Smooth muscle cell (in vitro differentiated cells): Measurements from ENCODE around the gene PLS3. TPM values are rescaled to one million over a fixed set of nuclear protein-coding genes. Genes with fewer than 3 reads are reported as not detected.
A peak's percentile ranks its signal among the peaks of the same experiment; 100 is the strongest.

ENCODE experiments used
- DNase-seq: peaks from one replicate; lab custom pipeline; 2025; ENCODE audit not compliant: unreplicated experiment; lab: John Stamatoyannopoulos, UW
- H2AFZ ChIP-seq: fragments of 200-600 bp; sonication (generic); 2 replicates; pipeline ENCODE4 v1.6.0; 2016; ENCODE audit warnings: antibody characterized with exemption, low read depth, mild to moderate bottlenecking
- H3F3A ChIP-seq: fragments of 200-600 bp; sonication (generic); 2 replicates; pipeline ENCODE4 v1.6.0; 2017; ENCODE audit warnings: antibody characterized with exemption, low read depth
- H3K27ac ChIP-seq: fragments of 200-600 bp; sonication (generic); 2 replicates; pipeline ENCODE4 v1.5.1; 2016; ENCODE audit warnings: low read depth, mild to moderate bottlenecking
- H3K27me3 ChIP-seq: fragments of 200-600 bp; sonication (generic); 2 replicates; pipeline ENCODE4 v1.6.1; 2016; ENCODE audit warnings: low read depth, mild to moderate bottlenecking
- H3K36me3 ChIP-seq: fragments of 200-600 bp; sonication (generic); 2 replicates; pipeline ENCODE4 v1.5.1; 2016; ENCODE audit warnings: low read depth
- H3K4me1 ChIP-seq: fragments of 200-600 bp; sonication (generic); 2 replicates; pipeline ENCODE4 v1.5.1; 2016; ENCODE audit warnings: low read depth
- H3K4me2 ChIP-seq: fragments of 200-600 bp; sonication (generic); 2 replicates; pipeline ENCODE4 v1.6.0; 2016; ENCODE audit warnings: mild to moderate bottlenecking
- H3K4me3 ChIP-seq: fragments of 200-600 bp; sonication (generic); 2 replicates; pipeline ENCODE4 v1.5.1; 2016; ENCODE audit warnings: mild to moderate bottlenecking
- H3K79me2 ChIP-seq: fragments of 200-600 bp; sonication (generic); 2 replicates; pipeline ENCODE4 v1.6.0; 2016; ENCODE audit warnings: low read depth, mild to moderate bottlenecking
- H3K9ac ChIP-seq: fragments of 200-600 bp; sonication (generic); 2 replicates; pipeline ENCODE4 v1.6.0; 2016; ENCODE audit warnings: low read depth
- H3K9me3 ChIP-seq: fragments of 200-600 bp; sonication (generic); replicated peaks from 2 replicates; pipeline ENCODE4 v1.5.1; 2016; ENCODE audit warnings: low read depth
- H4K20me1 ChIP-seq: fragments of 200-600 bp; sonication (generic); 2 replicates; pipeline ENCODE4 v1.6.0; 2016; ENCODE audit warnings: low read depth
- WGBS: methylation state at CpG from one replicate; pipeline ENCODE4 v1.1.7; 2016; ENCODE audit warnings: low lambda C conversion rate; 5-methylcytosine and 5-hydroxymethylcytosine counted together
- polyA plus RNA-seq: library from polyadenylated mRNA; unstranded; fragments of >200 nt; fragmentation: Nextera tagmentation; extraction: Ambion mirVana; gene quantifications from 2 replicates; pipeline ENCODE4 v1.2.1, GENCODE V29; 2016
- total RNA-seq: library from RNA; depleted of rRNA; stranded (reverse); fragments of >200 nt; gene quantifications from 2 replicates; pipeline ENCODE4 v1.2.3, GENCODE V29; 2014
- TF ChIP-seq, protein P1 (sequence below): fragments of 200-600 bp; sonication (generic); IDR thresholded peaks from 2 replicates; pipeline ENCODE4 v1.5.1; 2017; ENCODE audit warnings: borderline replicate concordance, mild to moderate bottlenecking, antibody characterized with exemption; ENCODE audit not compliant: insufficient read depth, poor library complexity, severe bottlenecking

PLS3 gene
- total and polyA plus RNA-seq, 2 experiments from 2014 or later = 305 to 609 TPM

DNA sequence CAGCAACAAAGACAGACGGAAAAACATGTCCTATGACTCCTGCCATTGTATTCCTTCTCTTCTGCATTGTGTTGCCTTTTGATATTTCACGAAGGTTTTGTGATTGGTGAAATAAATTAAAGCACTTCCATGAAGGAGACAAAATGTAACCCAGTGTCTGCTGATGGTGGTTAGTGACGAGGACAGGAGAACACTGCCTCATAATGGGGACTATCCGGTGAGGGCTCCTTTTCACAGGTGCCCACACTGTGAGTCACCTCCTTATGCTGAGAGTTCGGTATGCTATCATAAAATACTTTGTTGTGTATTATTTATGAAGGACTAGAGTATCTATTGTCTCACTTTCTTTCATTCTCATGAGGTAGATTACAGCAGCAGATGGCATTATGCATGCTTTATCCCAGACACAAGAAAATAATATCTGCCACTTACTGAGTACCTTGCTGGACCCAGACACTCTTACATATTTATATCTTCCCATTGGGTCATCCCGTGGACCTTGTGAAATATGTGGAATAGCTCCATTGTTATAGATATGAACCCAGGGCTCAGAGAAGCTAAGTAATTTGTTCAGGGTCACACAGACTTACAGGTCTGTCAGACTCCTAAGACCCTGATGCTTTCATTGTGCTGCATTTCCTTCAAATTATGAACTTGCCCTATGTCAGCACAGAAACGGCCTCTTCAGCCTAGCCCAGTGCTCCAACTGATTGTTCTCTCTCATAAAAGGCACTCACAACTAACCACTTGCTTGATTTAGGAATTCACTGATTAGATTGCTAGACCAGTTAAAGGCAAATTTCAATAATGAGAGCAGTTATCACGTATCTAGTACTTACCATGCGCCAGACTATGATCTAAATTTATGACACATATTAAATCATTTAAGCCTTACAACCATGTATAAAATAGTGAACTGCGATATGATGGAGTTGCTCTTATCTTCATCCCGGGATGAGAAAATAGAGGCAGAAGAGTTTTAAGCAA is 31.2 kb downstream of the PLS3 start:
- H3K79me2 ChIP-seq = peaks cover 100% of the 10 kb centered on the region
- peak overlapping the region; percentile 96 for H3K27ac ChIP-seq
- no peaks in the 10 kb centered on the region for H3K9me3 ChIP-seq
- TF ChIP-seq, protein P1, sequence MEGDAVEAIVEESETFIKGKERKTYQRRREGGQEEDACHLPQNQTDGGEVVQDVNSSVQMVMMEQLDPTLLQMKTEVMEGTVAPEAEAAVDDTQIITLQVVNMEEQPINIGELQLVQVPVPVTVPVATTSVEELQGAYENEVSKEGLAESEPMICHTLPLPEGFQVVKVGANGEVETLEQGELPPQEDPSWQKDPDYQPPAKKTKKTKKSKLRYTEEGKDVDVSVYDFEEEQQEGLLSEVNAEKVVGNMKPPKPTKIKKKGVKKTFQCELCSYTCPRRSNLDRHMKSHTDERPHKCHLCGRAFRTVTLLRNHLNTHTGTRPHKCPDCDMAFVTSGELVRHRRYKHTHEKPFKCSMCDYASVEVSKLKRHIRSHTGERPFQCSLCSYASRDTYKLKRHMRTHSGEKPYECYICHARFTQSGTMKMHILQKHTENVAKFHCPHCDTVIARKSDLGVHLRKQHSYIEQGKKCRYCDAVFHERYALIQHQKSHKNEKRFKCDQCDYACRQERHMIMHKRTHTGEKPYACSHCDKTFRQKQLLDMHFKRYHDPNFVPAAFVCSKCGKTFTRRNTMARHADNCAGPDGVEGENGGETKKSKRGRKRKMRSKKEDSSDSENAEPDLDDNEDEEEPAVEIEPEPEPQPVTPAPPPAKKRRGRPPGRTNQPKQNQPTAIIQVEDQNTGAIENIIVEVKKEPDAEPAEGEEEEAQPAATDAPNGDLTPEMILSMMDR = no peak
- no peaks in the 10 kb centered on the region for H3K36me3 ChIP-seq
- H3K27me3 ChIP-seq = no peaks in the 10 kb centered on the region
- 58% methylated on average over 11 of the region's 11 CpGs for WGBS
- no peak overlapping the region for H2AFZ ChIP-seq
- no peak for DNase-seq
- peaks cover 3% of the 10 kb centered on the region for H3F3A ChIP-seq
- peaks cover 17% of the 10 kb centered on the region for H3K4me1 ChIP-seq
- no peak overlapping the region for H3K4me3 ChIP-seq
- peak overlapping the region; percentile 85 for H3K4me2 ChIP-seq
- H4K20me1 ChIP-seq = peaks cover 13% of the 10 kb centered on the region
- H3K9ac ChIP-seq = peak overlapping the region; percentile 84

DNA sequence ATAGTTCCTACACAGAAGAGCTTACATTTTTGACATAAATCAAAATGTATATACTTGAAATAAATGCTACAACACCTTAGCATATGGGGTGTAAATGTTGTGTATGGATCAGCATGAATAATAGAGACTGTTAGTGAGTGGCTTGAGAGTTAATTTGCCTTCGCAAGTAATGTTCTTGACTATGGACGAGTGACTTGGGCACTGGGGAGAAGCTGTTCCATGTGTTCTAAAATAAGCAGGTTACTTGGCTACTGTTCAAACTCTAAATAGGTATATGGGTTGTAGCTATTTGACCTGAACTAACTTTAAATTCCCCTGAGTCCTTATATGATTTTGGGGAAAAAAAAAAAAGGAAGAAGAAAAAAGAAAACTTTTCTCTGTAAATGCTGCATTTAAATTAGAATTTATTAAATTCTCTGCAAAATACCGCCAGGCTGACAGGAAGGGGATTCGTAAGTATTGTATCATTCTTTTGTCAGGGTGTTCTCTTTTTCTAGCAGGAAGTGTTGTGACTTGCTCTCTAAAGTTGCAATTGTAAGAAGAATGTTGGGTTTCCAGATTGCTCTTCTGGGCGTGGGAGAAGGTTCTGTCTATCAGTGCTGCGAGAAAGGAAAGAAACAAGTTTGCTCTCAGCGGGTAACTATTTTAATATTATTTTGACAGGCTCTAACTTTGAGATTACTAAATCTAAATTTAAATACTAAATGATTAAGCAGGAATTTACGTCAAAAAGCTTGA is 32.2 kb downstream of the PLS3 start:
- Histone ChIP-seq H3K4me1 (peaks cover 18% of the 10 kb centered on the region), H3K36me3 (no peaks in the 10 kb centered on the region), H3K27me3 (no peaks in the 10 kb centered on the region), H3K4me3 (peak overlapping the region; percentile 50), H4K20me1 (peaks cover 23% of the 10 kb centered on the region), H3K79me2 (peaks cover 100% of the 10 kb centered on the region), H2AFZ (no peak overlapping the region), H3K27ac (peak overlapping the region; percentile 96), H3K4me2 (peak overlapping the region; percentile 85), H3K9ac (peak overlapping the region; percentile 84), H3K9me3 (no peaks in the 10 kb centered on the region), H3F3A (peaks cover 3% of the 10 kb centered on the region)
- 27% methylated on average over 8 of the region's 8 CpGs for WGBS
- TF ChIP-seq, protein P1 = no peak
- no peak for DNase-seq

DNA sequence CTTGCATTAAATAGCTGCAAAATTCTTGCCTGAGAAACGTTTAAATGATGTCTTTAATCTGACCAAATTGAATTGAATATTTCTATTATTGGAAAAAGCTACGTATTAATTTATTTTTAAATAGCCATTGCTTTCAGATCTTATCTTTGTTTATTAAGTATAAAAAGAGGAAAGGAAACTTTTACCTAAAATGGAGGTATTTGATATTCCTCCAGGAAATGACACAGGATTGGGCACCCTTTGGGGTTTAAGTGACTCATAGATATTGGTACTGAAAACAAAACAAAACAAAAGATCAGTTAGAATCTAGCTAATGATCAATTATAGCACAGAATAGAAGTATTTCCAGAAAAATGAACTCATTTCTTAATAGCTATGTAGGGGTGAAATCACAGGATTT is 34.1 kb downstream of the PLS3 start:
- TF ChIP-seq, protein P1 = no peak
- Histone ChIP-seq H3K4me2 (peak overlapping the region; percentile 85), H3K27ac (peak overlapping the region; percentile 96), H3K9ac (peak overlapping the region; percentile 84), H3K9me3 (no peaks in the 10 kb centered on the region), H3K4me3 (peak overlapping the region; percentile 50), H3K4me1 (peaks cover 23% of the 10 kb centered on the region), H3K27me3 (no peaks in the 10 kb centered on the region), H3K79me2 (peaks cover 100% of the 10 kb centered on the region), H4K20me1 (peaks cover 38% of the 10 kb centered on the region), H3F3A (peaks cover 3% of the 10 kb centered on the region), H3K36me3 (no peaks in the 10 kb centered on the region), H2AFZ (no peak overlapping the region)
- no peak for DNase-seq
- 80% methylated on average over 2 of the region's 2 CpGs for WGBS
